ENCODE measurements around the gene PCED1B.

- TF ChIP-seq, protein P1, sequence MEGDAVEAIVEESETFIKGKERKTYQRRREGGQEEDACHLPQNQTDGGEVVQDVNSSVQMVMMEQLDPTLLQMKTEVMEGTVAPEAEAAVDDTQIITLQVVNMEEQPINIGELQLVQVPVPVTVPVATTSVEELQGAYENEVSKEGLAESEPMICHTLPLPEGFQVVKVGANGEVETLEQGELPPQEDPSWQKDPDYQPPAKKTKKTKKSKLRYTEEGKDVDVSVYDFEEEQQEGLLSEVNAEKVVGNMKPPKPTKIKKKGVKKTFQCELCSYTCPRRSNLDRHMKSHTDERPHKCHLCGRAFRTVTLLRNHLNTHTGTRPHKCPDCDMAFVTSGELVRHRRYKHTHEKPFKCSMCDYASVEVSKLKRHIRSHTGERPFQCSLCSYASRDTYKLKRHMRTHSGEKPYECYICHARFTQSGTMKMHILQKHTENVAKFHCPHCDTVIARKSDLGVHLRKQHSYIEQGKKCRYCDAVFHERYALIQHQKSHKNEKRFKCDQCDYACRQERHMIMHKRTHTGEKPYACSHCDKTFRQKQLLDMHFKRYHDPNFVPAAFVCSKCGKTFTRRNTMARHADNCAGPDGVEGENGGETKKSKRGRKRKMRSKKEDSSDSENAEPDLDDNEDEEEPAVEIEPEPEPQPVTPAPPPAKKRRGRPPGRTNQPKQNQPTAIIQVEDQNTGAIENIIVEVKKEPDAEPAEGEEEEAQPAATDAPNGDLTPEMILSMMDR (IDR thresholded peaks at IDR 0.05), result no peak
- TF ChIP-seq POLR2AphosphoS5 (IDR thresholded peaks at IDR 0.05) (no peak), POLR2A (IDR thresholded peaks at IDR 0.05) (no peak)
These were observed 198.6 kb downstream of the PCED1B start for GRCh38 chr12:47277972-47278448.
